GM12878 (cell line): ENCODE data around the gene FAF1. TPM values are rescaled to one million over a fixed set of nuclear protein-coding genes. Genes with fewer than 3 reads are reported as not detected.

Experiments used
- ATAC-seq: fragments of 200-7000 bp; cut with Tn5 transposase; 3 replicates; pipeline ENCODE4 v1.9.1; 2020; ENCODE audit warnings: mild to moderate bottlenecking, moderate library complexity
- BruUV-seq: library from RNA; stranded (reverse); fragments of 400-500 nt; replicated peaks from 2 replicates; lab custom pipeline; 2021; lab: Mats Ljungman, UMichigan
- CTCF ChIA-PET: fragments of 300-600 bp; sonication (Branson Sonifier 250); formaldehyde crosslinking; extraction: SDS; loops from one replicate; lab custom pipeline; 2021; ENCODE audit warnings: inconsistent platforms; lab: Yijun Ruan, JAX
- POLR2A ChIA-PET: fragments of 350-600 bp; formaldehyde crosslinking; extraction: SDS; loops from one replicate; lab custom pipeline; 2021; ENCODE audit warnings: inconsistent platforms; lab: Charles Lee
- RAD21 ChIA-PET: fragments of 300-600 bp; sonication (Branson Sonifier 250); formaldehyde crosslinking; loops from one replicate; lab custom pipeline; 2023; ENCODE audit warnings: antibody characterized with exemption; ENCODE audit not compliant: unreplicated experiment; lab: Charles Lee
- SMC1A ChIA-PET: fragments of 300-600 bp; sonication (Branson Sonifier 250); formaldehyde crosslinking; loops from one replicate; lab custom pipeline; 2023; ENCODE audit not compliant: unreplicated experiment, uncharacterized antibody; lab: Charles Lee
- DNase-seq: peaks from one replicate; pipeline ENCODE4 v3.0.0-alpha.2; 2011; ENCODE audit warnings: low read depth, low spot score
- FAIRE-seq: peaks from 3 replicates; lab custom pipeline; 2011; peaks lifted over from hg19 to GRCh38; lab: Jason Lieb, UNC
- H2AFZ ChIP-seq: 2 replicates; pipeline ENCODE4 v1.6.0; 2011; ENCODE audit warnings: low read depth, low read length, control low read depth; ENCODE audit not compliant: control insufficient read depth
- H3K27ac ChIP-seq: 2 replicates; pipeline ENCODE4 v1.5.1; 2011; ENCODE audit warnings: control low read depth; ENCODE audit not compliant: control insufficient read depth, insufficient read depth
- H3K27me3 ChIP-seq, 2 experiments: replicated peaks in 1 of 2; 2 replicates each; pipeline versions ENCODE4 v1.6.0 to v1.6.1; 2011; ENCODE audit warnings: low read length in 1 of 2; ENCODE audit not compliant: control insufficient read depth in 2 of 2, insufficient read depth in 2 of 2
- H3K36me3 ChIP-seq, 2 experiments: 2 replicates each; pipeline ENCODE4 v1.5.1; 2011; ENCODE audit warnings: low read length in 1 of 2; ENCODE audit not compliant: control insufficient read depth in 2 of 2, insufficient read depth in 2 of 2
- H3K4me1 ChIP-seq: 2 replicates; pipeline ENCODE4 v1.6.1; 2011; ENCODE audit warnings: mild to moderate bottlenecking, low read length, moderate library complexity, mixed read lengths; ENCODE audit not compliant: control insufficient read depth, insufficient read depth
- H3K4me2 ChIP-seq: 2 replicates; pipeline ENCODE4 v1.6.0; 2011; ENCODE audit warnings: control low read depth; ENCODE audit not compliant: control insufficient read depth, insufficient read depth
- H3K4me3 ChIP-seq: fragments of 200-600 bp; sonication (generic); 2 replicates; pipeline ENCODE4 v1.5.1; 2016
- H3K79me2 ChIP-seq: 2 replicates; pipeline ENCODE4 v1.6.0; 2011; ENCODE audit warnings: low read length; ENCODE audit not compliant: control insufficient read depth, insufficient read depth
- H3K9ac ChIP-seq: 2 replicates; pipeline ENCODE4 v1.8.0; 2011; ENCODE audit warnings: low read length, control low read depth, mixed read lengths; ENCODE audit not compliant: control insufficient read depth, insufficient read depth
- H3K9me3 ChIP-seq: replicated peaks from 3 replicates; pipeline ENCODE4 v1.5.1; 2011; ENCODE audit warnings: mild to moderate bottlenecking, low read length; ENCODE audit not compliant: control insufficient read depth, insufficient read depth
- H4K20me1 ChIP-seq: 2 replicates; pipeline ENCODE4 v1.6.0; 2011; ENCODE audit not compliant: control insufficient read depth, insufficient read depth
- CEBPB ChIP-seq, 2 experiments: fragments of 150-350 bp in 1 of 2; IDR thresholded peaks; 2 replicates each; pipeline ENCODE4 v1.6.1; 2012 to 2014; ENCODE audit warnings: low read depth in 2 of 2, low read length in 2 of 2, borderline replicate concordance in 1 of 2, inconsistent platforms in 1 of 2
- ESRRA ChIP-seq: IDR thresholded peaks from 2 replicates; pipeline ENCODE4 v1.6.1; 2012; ENCODE audit warnings: mild to moderate bottlenecking, low read length, improper control_type of control experiment
- RB1 ChIP-seq: fragments of 450-650 bp; formaldehyde crosslinking; IDR thresholded peaks from 2 replicates; pipeline ENCODE4 v1.6.1; 2017; ENCODE audit warnings: mild to moderate bottlenecking, borderline replicate concordance
- STAT3 ChIP-seq: IDR thresholded peaks from 2 replicates; pipeline ENCODE4 v1.6.1; 2011; ENCODE audit warnings: low read depth, low read length, improper control_type of control experiment
- WGBS: methylation state at CpG from one replicate; pipeline ENCODE4 v1.1.6; 2016; ENCODE audit warnings: low lambda C conversion rate; ENCODE audit not compliant: insufficient replicate concordance, insufficient coverage; ENCODE audit errors: missing lambda C conversion rate; 5-methylcytosine and 5-hydroxymethylcytosine counted together
- in situ Hi-C: fragments of 300-500 bp; cut with MboI; formaldehyde crosslinking; loops from 9 replicates; pipeline ENCODE4 v1.14.3; 2018; ENCODE audit warnings: mixed read lengths
- intact Hi-C: fragments of 100-400 bp; cut with micrococcal nuclease; formaldehyde crosslinking; loops from one replicate; pipeline ENCODE4 v1.14.2; 2022; ENCODE audit not compliant: unreplicated experiment
- polyA plus RNA-seq, 11 experiments: library from polyadenylated mRNA; depleted of rRNA in 4 of 11; unstranded in 6 of 11; stranded (reverse) in 5 of 11; fragments of >200 nt; fragmentation: Nextera tagmentation in 4 of 11; fragmentation: Illumina TruSeq in 1 of 11; extraction: Ambion mirVana in 4 of 11; extraction: Trizol in 1 of 11; gene quantifications; 1 replicate in 1 of 11; 2 replicates in 10 of 11; pipeline versions ENCODE4 v1.2.1 to v1.2.3, GENCODE V29; 2011 to 2016; ENCODE audit warnings: inconsistent platforms in 2 of 11, missing spikeins in 2 of 11, low read depth in 1 of 11
- total RNA-seq, 4 experiments: library from RNA; depleted of rRNA in 3 of 4; stranded (reverse); fragments of >200 nt in 3 of 4; fragmentation: Illumina TruSeq in 1 of 4; extraction: Trizol in 1 of 4; gene quantifications; 2 replicates each; pipeline versions ENCODE4 v1.2.1 to v1.2.3, GENCODE V29; 2013 to 2021
- TF ChIP-seq, protein P1 (sequence below): fragments of 450-650 bp; formaldehyde crosslinking; IDR thresholded peaks from 2 replicates; pipeline ENCODE4 v1.5.0; 2022; ENCODE audit warnings: mild to moderate bottlenecking, missing genetic modification characterization

The FAF1 gene
- total and polyA plus RNA-seq, 10 of the 15 experiments (the other 5 are each of a cell fraction or from before 2014, with no cell fraction given) = 8.6 to 54.5 (median 23.7) TPM

DNA sequence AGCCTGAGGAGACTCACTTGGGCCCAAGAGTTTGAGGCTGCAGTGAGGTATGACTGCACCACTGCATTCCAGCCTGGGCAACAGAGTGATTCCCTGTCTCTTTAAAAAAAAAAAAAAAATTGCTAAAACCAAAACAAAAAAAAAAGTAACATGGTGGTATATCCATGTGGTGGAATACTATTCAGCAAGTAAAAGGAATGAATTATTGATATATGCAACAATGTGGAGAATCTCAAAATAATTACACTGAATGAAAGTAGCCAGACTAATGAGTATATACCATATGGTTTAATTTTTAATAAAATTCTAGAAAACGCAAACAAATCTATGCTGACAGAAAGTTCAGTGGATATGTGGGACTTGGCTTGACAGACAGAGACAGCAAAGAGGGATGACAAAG, 456.6 kb downstream of the FAF1 start (continued):
- TF ChIP-seq, protein P1, sequence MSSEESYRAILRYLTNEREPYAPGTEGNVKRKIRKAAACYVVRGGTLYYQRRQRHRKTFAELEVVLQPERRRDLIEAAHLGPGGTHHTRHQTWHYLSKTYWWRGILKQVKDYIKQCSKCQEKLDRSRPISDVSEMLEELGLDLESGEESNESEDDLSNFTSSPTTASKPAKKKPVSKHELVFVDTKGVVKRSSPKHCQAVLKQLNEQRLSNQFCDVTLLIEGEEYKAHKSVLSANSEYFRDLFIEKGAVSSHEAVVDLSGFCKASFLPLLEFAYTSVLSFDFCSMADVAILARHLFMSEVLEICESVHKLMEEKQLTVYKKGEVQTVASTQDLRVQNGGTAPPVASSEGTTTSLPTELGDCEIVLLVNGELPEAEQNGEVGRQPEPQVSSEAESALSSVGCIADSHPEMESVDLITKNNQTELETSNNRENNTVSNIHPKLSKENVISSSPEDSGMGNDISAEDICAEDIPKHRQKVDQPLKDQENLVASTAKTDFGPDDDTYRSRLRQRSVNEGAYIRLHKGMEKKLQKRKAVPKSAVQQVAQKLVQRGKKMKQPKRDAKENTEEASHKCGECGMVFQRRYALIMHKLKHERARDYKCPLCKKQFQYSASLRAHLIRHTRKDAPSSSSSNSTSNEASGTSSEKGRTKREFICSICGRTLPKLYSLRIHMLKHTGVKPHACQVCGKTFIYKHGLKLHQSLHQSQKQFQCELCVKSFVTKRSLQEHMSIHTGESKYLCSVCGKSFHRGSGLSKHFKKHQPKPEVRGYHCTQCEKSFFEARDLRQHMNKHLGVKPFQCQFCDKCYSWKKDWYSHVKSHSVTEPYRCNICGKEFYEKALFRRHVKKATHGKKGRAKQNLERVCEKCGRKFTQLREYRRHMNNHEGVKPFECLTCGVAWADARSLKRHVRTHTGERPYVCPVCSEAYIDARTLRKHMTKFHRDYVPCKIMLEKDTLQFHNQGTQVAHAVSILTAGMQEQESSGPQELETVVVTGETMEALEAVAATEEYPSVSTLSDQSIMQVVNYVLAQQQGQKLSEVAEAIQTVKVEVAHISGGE (CRISPR knock-in tag) = no peak
- TF ChIP-seq CEBPB (IDR thresholded peaks at IDR 0.05; ENCODE audit: borderline replicate concordance in 1 of 2, low read depth in 2 of 2, low read length in 2 of 2) (no peak), STAT3 (no peak), ESRRA (no peak)
- TF ChIP-seq, all 136 proteins: peak for 0

DNA sequence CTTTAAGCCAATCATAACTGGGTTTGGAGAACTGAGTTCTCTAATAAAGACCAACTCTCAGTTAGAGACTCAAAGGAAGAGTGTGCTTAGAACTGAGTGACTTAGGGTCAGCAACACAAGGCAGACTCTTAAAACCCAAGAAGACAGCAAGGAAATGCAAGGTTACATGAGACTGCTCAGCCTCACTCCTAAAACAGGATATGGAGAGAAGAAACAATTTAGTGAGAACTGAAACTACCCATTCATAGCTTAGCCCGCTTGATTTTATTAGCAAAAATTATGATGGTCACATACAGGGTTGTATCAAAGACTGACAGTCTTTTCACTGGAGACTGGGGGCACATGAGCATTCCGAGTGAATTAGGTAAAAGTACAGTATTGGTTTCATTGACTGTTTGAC, 457.9 kb downstream of the FAF1 start:
- ChIA-PET RAD21 (interaction anchor here (1.0 kb wide), 1 partner anchor 100 kb away, joined by 3 read pairs; no protein-coding TSS in a partner anchor), CTCF (no interaction called here), SMC1A (interaction anchor here (1.3 to 1.9 kb wide), 2 partner anchors 8 to 101 kb away, joined by 4 to 7 read pairs; no protein-coding TSS in a partner anchor)
- intact Hi-C loops (no loop called here), in situ Hi-C loops (no loop called here)
- H3K4me2 ChIP-seq = no peak overlapping the region
- no peak for TF ChIP-seq RB1
- TF ChIP-seq, all 136 proteins: peak for 0
- FAIRE-seq = no peak
- Histone ChIP-seq H3K79me2 (no peaks in the 10 kb centered on the region), H3K4me3 (no peak overlapping the region), H3K9ac (no peak overlapping the region), H3K27me3 (no peaks in the 10 kb centered on the region), H3K4me1 (no peaks in the 10 kb centered on the region), H3K9me3 (peaks cover 1% of the 10 kb centered on the region), H4K20me1 (no peaks in the 10 kb centered on the region), H3K27ac (no peak overlapping the region), H3K36me3 (no peaks in the 10 kb centered on the region; a peak in 1 of 4 replicates), H2AFZ (no peak overlapping the region)
- whole genome bisulfite sequencing = 18% methylated on average over 2 of the region's 2 CpGs
- POLR2A ChIA-PET = no interaction called here
- no TSS peak for BruUV-seq
- ATAC-seq = peak; percentile 61
- DNase-seq = no peak
